GM12878 (cell line): ENCODE results near the gene TEN1. TPM values are rescaled to one million over a fixed set of nuclear protein-coding genes. Genes with fewer than 3 reads are reported as not detected.
A peak's percentile ranks its signal among the peaks of the same experiment; 100 is the strongest.

Source experiments
- ATAC-seq: fragments of 200-7000 bp; cut with Tn5 transposase; 3 replicates; pipeline ENCODE4 v1.9.1; 2020; ENCODE audit warnings: mild to moderate bottlenecking, moderate library complexity
- BruUV-seq: library from RNA; stranded (reverse); fragments of 400-500 nt; replicated peaks from 2 replicates; lab custom pipeline; 2021; lab: Mats Ljungman, UMichigan
- CTCF ChIA-PET: fragments of 300-600 bp; sonication (Branson Sonifier 250); formaldehyde crosslinking; extraction: SDS; loops from one replicate; lab custom pipeline; 2021; ENCODE audit warnings: inconsistent platforms; lab: Yijun Ruan, JAX
- POLR2A ChIA-PET: fragments of 350-600 bp; formaldehyde crosslinking; extraction: SDS; loops from one replicate; lab custom pipeline; 2021; ENCODE audit warnings: inconsistent platforms; lab: Charles Lee
- RAD21 ChIA-PET: fragments of 300-600 bp; sonication (Branson Sonifier 250); formaldehyde crosslinking; loops from one replicate; lab custom pipeline; 2023; ENCODE audit warnings: antibody characterized with exemption; ENCODE audit not compliant: unreplicated experiment; lab: Charles Lee
- SMC1A ChIA-PET: fragments of 300-600 bp; sonication (Branson Sonifier 250); formaldehyde crosslinking; loops from one replicate; lab custom pipeline; 2023; ENCODE audit not compliant: unreplicated experiment, uncharacterized antibody; lab: Charles Lee
- DNase-seq: peaks from one replicate; pipeline ENCODE4 v3.0.0-alpha.2; 2011; ENCODE audit warnings: low read depth, low spot score
- FAIRE-seq: peaks from 3 replicates; lab custom pipeline; 2011; peaks lifted over from hg19 to GRCh38; lab: Jason Lieb, UNC
- H2AFZ ChIP-seq: 2 replicates; pipeline ENCODE4 v1.6.0; 2011; ENCODE audit warnings: low read depth, low read length, control low read depth; ENCODE audit not compliant: control insufficient read depth
- H3K27ac ChIP-seq: 2 replicates; pipeline ENCODE4 v1.5.1; 2011; ENCODE audit warnings: control low read depth; ENCODE audit not compliant: control insufficient read depth, insufficient read depth
- H3K27me3 ChIP-seq, 2 experiments: replicated peaks in 1 of 2; 2 replicates each; pipeline versions ENCODE4 v1.6.0 to v1.6.1; 2011; ENCODE audit warnings: low read length in 1 of 2; ENCODE audit not compliant: control insufficient read depth in 2 of 2, insufficient read depth in 2 of 2
- H3K36me3 ChIP-seq, 2 experiments: 2 replicates each; pipeline ENCODE4 v1.5.1; 2011; ENCODE audit warnings: low read length in 1 of 2; ENCODE audit not compliant: control insufficient read depth in 2 of 2, insufficient read depth in 2 of 2
- H3K4me1 ChIP-seq: 2 replicates; pipeline ENCODE4 v1.6.1; 2011; ENCODE audit warnings: mild to moderate bottlenecking, low read length, moderate library complexity, mixed read lengths; ENCODE audit not compliant: control insufficient read depth, insufficient read depth
- H3K4me2 ChIP-seq: 2 replicates; pipeline ENCODE4 v1.6.0; 2011; ENCODE audit warnings: control low read depth; ENCODE audit not compliant: control insufficient read depth, insufficient read depth
- H3K4me3 ChIP-seq: fragments of 200-600 bp; sonication (generic); 2 replicates; pipeline ENCODE4 v1.5.1; 2016
- H3K79me2 ChIP-seq: 2 replicates; pipeline ENCODE4 v1.6.0; 2011; ENCODE audit warnings: low read length; ENCODE audit not compliant: control insufficient read depth, insufficient read depth
- H3K9ac ChIP-seq: 2 replicates; pipeline ENCODE4 v1.8.0; 2011; ENCODE audit warnings: low read length, control low read depth, mixed read lengths; ENCODE audit not compliant: control insufficient read depth, insufficient read depth
- H3K9me3 ChIP-seq: replicated peaks from 3 replicates; pipeline ENCODE4 v1.5.1; 2011; ENCODE audit warnings: mild to moderate bottlenecking, low read length; ENCODE audit not compliant: control insufficient read depth, insufficient read depth
- H4K20me1 ChIP-seq: 2 replicates; pipeline ENCODE4 v1.6.0; 2011; ENCODE audit not compliant: control insufficient read depth, insufficient read depth
- BCL3 ChIP-seq: IDR thresholded peaks from 2 replicates; pipeline ENCODE4 v1.6.1; 2011; ENCODE audit warnings: borderline replicate concordance, low read depth, mild to moderate bottlenecking, moderate library complexity, low read length; ENCODE audit not compliant: insufficient read depth, poor library complexity, severe bottlenecking
- CBX3 ChIP-seq: fragments of 200-600 bp; sonication (generic); IDR thresholded peaks from 2 replicates; pipeline ENCODE4 v1.6.1; 2016; ENCODE audit warnings: low read depth, borderline replicate concordance
- CEBPB ChIP-seq, 2 experiments: fragments of 150-350 bp in 1 of 2; IDR thresholded peaks; 2 replicates each; pipeline ENCODE4 v1.6.1; 2012 to 2014; ENCODE audit warnings: low read depth in 2 of 2, low read length in 2 of 2, borderline replicate concordance in 1 of 2, inconsistent platforms in 1 of 2
- EZH2 ChIP-seq: IDR thresholded peaks from 2 replicates; pipeline ENCODE4 v1.6.1; 2012; ENCODE audit warnings: low read depth, mild to moderate bottlenecking, control low read depth, inconsistent platforms, low read length, borderline replicate concordance; ENCODE audit not compliant: control insufficient read depth
- HDAC6 ChIP-seq: fragments of 200-600 bp; sonication (generic); IDR thresholded peaks from one replicate; pipeline ENCODE4 v1.8.0; 2017; ENCODE audit warnings: antibody characterized with exemption; ENCODE audit not compliant: unreplicated experiment
- IRF4 ChIP-seq: IDR thresholded peaks from 2 replicates; pipeline ENCODE4 v1.6.1; 2011; ENCODE audit warnings: low read depth, low read length
- MYC ChIP-seq: IDR thresholded peaks from 2 replicates; pipeline ENCODE4 v1.6.1; 2011; ENCODE audit warnings: mild to moderate bottlenecking, low read length, moderate library complexity, inconsistent platforms; ENCODE audit not compliant: insufficient read depth, insufficient replicate concordance, insufficient read length, severe bottlenecking
- PML ChIP-seq: IDR thresholded peaks from 2 replicates; pipeline ENCODE4 v1.6.1; 2012; ENCODE audit warnings: low read length, inconsistent platforms
- STAT3 ChIP-seq: IDR thresholded peaks from 2 replicates; pipeline ENCODE4 v1.6.1; 2011; ENCODE audit warnings: low read depth, low read length, improper control_type of control experiment
- SUZ12 ChIP-seq: fragments of 200-600 bp; sonication (generic); IDR thresholded peaks from one replicate; pipeline ENCODE4 v1.6.1; 2018; ENCODE audit warnings: antibody characterized with exemption, mild to moderate bottlenecking; ENCODE audit not compliant: unreplicated experiment
- TARDBP ChIP-seq: IDR thresholded peaks from 2 replicates; pipeline ENCODE4 v1.6.1; 2016; ENCODE audit warnings: borderline replicate concordance
- ZNF384 ChIP-seq: IDR thresholded peaks from 2 replicates; pipeline ENCODE4 v1.6.1; 2012; ENCODE audit warnings: low read depth, mild to moderate bottlenecking, low read length, improper control_type of control experiment, borderline replicate concordance
- ZNF622 ChIP-seq: fragments of 450-650 bp; IDR thresholded peaks from 2 replicates; pipeline ENCODE4 v1.6.1; 2017; ENCODE audit warnings: mild to moderate bottlenecking, inconsistent platforms
- ZSCAN29 ChIP-seq: fragments of 450-650 bp; IDR thresholded peaks from 2 replicates; pipeline ENCODE4 v1.6.1; 2017; ENCODE audit warnings: mild to moderate bottlenecking, moderate library complexity
- WGBS: methylation state at CpG from one replicate; pipeline ENCODE4 v1.1.6; 2016; ENCODE audit warnings: low lambda C conversion rate; ENCODE audit not compliant: insufficient replicate concordance, insufficient coverage; ENCODE audit errors: missing lambda C conversion rate; 5-methylcytosine and 5-hydroxymethylcytosine counted together
- in situ Hi-C: fragments of 300-500 bp; cut with MboI; formaldehyde crosslinking; loops from 9 replicates; pipeline ENCODE4 v1.14.3; 2018; ENCODE audit warnings: mixed read lengths
- intact Hi-C: fragments of 100-400 bp; cut with micrococcal nuclease; formaldehyde crosslinking; loops from one replicate; pipeline ENCODE4 v1.14.2; 2022; ENCODE audit not compliant: unreplicated experiment
- polyA plus RNA-seq, 11 experiments: library from polyadenylated mRNA; depleted of rRNA in 4 of 11; unstranded in 6 of 11; stranded (reverse) in 5 of 11; fragments of >200 nt; fragmentation: Nextera tagmentation in 4 of 11; fragmentation: Illumina TruSeq in 1 of 11; extraction: Ambion mirVana in 4 of 11; extraction: Trizol in 1 of 11; gene quantifications; 1 replicate in 1 of 11; 2 replicates in 10 of 11; pipeline versions ENCODE4 v1.2.1 to v1.2.3, GENCODE V29; 2011 to 2016; ENCODE audit warnings: inconsistent platforms in 2 of 11, missing spikeins in 2 of 11, low read depth in 1 of 11
- total RNA-seq, 4 experiments: library from RNA; depleted of rRNA in 3 of 4; stranded (reverse); fragments of >200 nt in 3 of 4; fragmentation: Illumina TruSeq in 1 of 4; extraction: Trizol in 1 of 4; gene quantifications; 2 replicates each; pipeline versions ENCODE4 v1.2.1 to v1.2.3, GENCODE V29; 2013 to 2021
- TF ChIP-seq, protein P1 (sequence below): fragments of 450-650 bp; IDR thresholded peaks from 2 replicates; pipeline ENCODE4 v1.6.1; 2016; ENCODE audit warnings: mild to moderate bottlenecking, moderate library complexity, borderline replicate concordance
- TF ChIP-seq, protein P2 (sequence below): IDR thresholded peaks from 2 replicates; pipeline ENCODE4 v1.6.1; 2012; ENCODE audit warnings: low read depth, low read length, improper control_type of control experiment
- TF ChIP-seq, protein P3 (sequence below): fragments of 150-350 bp; IDR thresholded peaks from 2 replicates; pipeline ENCODE4 v1.6.1; 2014; ENCODE audit warnings: mild to moderate bottlenecking, low read depth, low read length

TEN1 gene
- total and polyA plus RNA-seq, 10 of the 15 experiments (the other 5 are each of a cell fraction or from before 2014, with no cell fraction given) = 1.1 to 33.1 (median 17.4) TPM

GRCh38 chr17:76048711-76049110 lies 69.7 kb downstream of the TEN1 start:
- intact Hi-C loops = no loop called here
- FAIRE-seq = no peak
- CTCF ChIA-PET = interaction anchor here (1.4 kb wide), 1 partner anchor 34 kb away, joined by 5 read pairs; no protein-coding TSS in a partner anchor
- Histone ChIP-seq H3K79me2 (no peaks in the 10 kb centered on the region), H3K27me3 (no peaks in the 10 kb centered on the region), H3K9ac (no peak overlapping the region), H3K4me1 (peaks cover 11% of the 10 kb centered on the region), H3K4me2 (no peak overlapping the region), H3K4me3 (no peak overlapping the region), H3K36me3 (peaks cover 33 to 43% of the 10 kb centered on the region in 2 experiments), H3K27ac (0 out of 2 replicates have a peak overlapping the region, but pooled peaks have one; percentile 25), H4K20me1 (no peaks in the 10 kb centered on the region), H3K9me3 (no peaks in the 10 kb centered on the region), H2AFZ (no peak overlapping the region)
- SMC1A ChIA-PET = no interaction called here
- in situ Hi-C loops = no loop called here
- DNase-seq = no peak
- no TSS peak for BruUV-seq
- ATAC-seq = no peak
- POLR2A ChIA-PET = no interaction called here
- RAD21 ChIA-PET = interaction anchor here (1.1 kb wide), 1 partner anchor 231 kb away, joined by 4 read pairs; no protein-coding TSS in a partner anchor
- 83% methylated on average over 9 of the region's 9 CpGs for WGBS
- no peak for TF ChIP-seq HDAC6
- TF ChIP-seq, protein P1, sequence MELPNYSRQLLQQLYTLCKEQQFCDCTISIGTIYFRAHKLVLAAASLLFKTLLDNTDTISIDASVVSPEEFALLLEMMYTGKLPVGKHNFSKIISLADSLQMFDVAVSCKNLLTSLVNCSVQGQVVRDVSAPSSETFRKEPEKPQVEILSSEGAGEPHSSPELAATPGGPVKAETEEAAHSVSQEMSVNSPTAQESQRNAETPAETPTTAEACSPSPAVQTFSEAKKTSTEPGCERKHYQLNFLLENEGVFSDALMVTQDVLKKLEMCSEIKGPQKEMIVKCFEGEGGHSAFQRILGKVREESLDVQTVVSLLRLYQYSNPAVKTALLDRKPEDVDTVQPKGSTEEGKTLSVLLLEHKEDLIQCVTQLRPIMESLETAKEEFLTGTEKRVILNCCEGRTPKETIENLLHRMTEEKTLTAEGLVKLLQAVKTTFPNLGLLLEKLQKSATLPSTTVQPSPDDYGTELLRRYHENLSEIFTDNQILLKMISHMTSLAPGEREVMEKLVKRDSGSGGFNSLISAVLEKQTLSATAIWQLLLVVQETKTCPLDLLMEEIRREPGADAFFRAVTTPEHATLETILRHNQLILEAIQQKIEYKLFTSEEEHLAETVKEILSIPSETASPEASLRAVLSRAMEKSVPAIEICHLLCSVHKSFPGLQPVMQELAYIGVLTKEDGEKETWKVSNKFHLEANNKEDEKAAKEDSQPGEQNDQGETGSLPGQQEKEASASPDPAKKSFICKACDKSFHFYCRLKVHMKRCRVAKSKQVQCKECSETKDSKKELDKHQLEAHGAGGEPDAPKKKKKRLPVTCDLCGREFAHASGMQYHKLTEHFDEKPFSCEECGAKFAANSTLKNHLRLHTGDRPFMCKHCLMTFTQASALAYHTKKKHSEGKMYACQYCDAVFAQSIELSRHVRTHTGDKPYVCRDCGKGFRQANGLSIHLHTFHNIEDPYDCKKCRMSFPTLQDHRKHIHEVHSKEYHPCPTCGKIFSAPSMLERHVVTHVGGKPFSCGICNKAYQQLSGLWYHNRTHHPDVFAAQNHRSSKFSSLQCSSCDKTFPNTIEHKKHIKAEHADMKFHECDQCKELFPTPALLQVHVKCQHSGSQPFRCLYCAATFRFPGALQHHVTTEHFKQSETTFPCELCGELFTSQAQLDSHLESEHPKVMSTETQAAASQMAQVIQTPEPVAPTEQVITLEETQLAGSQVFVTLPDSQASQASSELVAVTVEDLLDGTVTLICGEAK = no peak
- TF ChIP-seq, protein P2, sequence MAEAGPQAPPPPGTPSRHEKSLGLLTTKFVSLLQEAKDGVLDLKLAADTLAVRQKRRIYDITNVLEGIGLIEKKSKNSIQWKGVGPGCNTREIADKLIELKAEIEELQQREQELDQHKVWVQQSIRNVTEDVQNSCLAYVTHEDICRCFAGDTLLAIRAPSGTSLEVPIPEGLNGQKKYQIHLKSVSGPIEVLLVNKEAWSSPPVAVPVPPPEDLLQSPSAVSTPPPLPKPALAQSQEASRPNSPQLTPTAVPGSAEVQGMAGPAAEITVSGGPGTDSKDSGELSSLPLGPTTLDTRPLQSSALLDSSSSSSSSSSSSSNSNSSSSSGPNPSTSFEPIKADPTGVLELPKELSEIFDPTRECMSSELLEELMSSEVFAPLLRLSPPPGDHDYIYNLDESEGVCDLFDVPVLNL = no peak
- TF ChIP-seq CBX3 = no peak
- TF ChIP-seq SUZ12 = no peak
- TF ChIP-seq MYC = no peak
- TF ChIP-seq IRF4 = no peak
- no peak for TF ChIP-seq CEBPB (IDR thresholded peaks at IDR 0.05; ENCODE audit: borderline replicate concordance in 1 of 2, low read depth in 2 of 2, low read length in 2 of 2)
- no peak for TF ChIP-seq ZSCAN29
- TF ChIP-seq, protein P3, sequence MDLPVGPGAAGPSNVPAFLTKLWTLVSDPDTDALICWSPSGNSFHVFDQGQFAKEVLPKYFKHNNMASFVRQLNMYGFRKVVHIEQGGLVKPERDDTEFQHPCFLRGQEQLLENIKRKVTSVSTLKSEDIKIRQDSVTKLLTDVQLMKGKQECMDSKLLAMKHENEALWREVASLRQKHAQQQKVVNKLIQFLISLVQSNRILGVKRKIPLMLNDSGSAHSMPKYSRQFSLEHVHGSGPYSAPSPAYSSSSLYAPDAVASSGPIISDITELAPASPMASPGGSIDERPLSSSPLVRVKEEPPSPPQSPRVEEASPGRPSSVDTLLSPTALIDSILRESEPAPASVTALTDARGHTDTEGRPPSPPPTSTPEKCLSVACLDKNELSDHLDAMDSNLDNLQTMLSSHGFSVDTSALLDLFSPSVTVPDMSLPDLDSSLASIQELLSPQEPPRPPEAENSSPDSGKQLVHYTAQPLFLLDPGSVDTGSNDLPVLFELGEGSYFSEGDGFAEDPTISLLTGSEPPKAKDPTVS = no peak
- TF ChIP-seq ZNF622 = no peak
- TF ChIP-seq TARDBP = no peak
- no peak for TF ChIP-seq PML
- no peak for TF ChIP-seq STAT3
- TF ChIP-seq ZNF384 = no peak
- no peak for TF ChIP-seq EZH2
- no peak for TF ChIP-seq BCL3
